GM21367 (cell line): Measurements from ENCODE around the gene ELF1.
"Not testable (repeated sequence)": the region's sequence is repeated elsewhere in the genome, so short reads cannot be mapped to it uniquely, and the experiment has no call there.

Experiments used
- ATAC-seq: cut with Tn5 transposase; IDR thresholded peaks from one replicate; pipeline ENCODE4 v1.9.1; 2021; ENCODE audit not compliant: unreplicated experiment

ELF1 gene

GRCh38 chr13:40895227-40896184 is 123.6 kb downstream of the ELF1 start:
- no peak for ATAC-seq

- ATAC-seq: not testable (repeated sequence)
Measured at GRCh38 chr13:40893573-40893972, 125.5 kb downstream of the ELF1 start.

GRCh38 chr13:40886017-40886416 is 133.1 kb downstream of the ELF1 start:
- ATAC-seq: no peak

- not testable (repeated sequence) for ATAC-seq
Measured at GRCh38 chr13:40884175-40884574, 134.9 kb downstream of the ELF1 start.
